Amniotic stem cell (primary cell): ENCODE results near the gene PRKCE.

Source experiments
- DNase-seq: peaks from one replicate; lab custom pipeline; 2025; lab: John Stamatoyannopoulos, UW

Gene PRKCE

DNA sequence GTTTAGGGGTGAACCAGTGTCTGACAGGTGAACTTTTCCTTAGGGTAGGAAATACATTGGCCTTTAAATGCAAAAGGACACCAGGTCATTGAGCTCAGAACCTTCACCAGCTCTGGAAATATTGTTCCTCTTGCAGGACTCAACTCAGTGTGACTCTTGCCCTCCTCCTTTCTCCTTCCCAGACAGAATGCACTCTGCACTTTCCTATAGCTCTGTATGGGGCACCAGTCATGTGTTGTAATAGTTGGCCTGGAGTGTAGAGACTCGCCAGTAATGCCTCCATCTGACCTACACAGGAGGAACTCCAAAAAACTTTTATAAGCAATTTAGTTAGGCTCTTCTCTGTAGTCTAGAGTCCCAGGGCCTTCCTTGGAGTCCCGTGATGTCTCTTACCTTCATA is 397.2 kb downstream of the PRKCE start:
- no peak for DNase-seq

DNA sequence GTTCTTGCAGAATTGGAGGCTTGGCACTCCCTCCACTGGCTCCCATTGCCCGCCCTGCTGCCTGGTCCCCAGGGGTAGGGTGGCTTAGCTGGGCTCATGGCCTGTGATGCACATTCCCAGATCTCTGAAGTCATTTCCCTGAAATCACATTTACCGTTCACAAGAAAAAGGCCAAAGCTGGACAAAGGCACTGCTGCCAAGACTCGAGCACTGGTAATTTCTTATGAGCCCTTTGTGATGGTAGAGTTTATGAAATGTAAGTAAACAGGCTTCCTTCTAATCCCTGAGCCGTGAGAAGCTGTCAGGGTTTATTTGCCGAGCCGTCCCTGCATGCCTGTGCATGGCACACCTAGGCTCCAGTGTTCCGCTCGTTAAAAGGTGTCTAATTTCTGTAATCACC is 398.6 kb downstream of the PRKCE start:
- no peak for DNase-seq

DNA sequence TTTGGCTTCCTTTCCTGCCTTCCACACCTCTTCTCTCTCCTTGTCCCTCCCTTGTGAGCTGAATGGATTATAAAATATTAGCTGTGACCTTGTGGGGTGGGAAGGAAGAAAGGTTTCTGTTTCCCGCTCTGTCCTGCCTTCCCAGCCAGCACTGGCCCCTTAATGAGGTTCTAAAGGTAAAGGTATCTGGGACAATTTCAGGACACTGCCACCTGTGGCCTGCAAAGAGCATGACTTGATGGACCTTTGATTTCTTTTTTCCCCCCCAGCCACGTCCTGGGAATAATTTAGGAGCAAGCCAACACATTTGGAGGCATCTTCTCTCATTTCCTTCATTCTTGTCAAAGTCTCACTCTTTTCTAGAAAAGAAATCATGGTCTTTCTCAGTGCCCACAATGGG is 399.0 kb downstream of the PRKCE start:
- no peak for DNase-seq

DNA sequence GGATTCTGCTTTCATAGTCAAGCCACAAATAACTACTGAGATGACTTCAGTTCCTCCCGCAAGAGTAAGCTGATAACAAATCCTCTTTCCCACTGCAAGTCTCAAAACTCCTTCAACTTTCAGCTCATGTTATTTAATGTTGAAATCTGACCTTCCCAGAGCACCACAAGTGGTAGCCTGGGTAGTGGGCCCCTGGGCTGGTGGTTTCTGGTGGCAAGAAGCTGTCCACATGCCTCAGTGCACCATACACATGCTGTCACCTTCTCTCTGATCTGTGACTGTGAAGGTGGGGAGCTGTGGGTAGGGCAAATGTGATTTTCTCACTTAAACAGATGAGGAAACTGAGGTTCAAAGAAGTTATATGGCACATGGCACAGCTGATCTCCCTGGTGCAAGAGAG is 399.6 kb downstream of the PRKCE start:
- no peak for DNase-seq

DNA sequence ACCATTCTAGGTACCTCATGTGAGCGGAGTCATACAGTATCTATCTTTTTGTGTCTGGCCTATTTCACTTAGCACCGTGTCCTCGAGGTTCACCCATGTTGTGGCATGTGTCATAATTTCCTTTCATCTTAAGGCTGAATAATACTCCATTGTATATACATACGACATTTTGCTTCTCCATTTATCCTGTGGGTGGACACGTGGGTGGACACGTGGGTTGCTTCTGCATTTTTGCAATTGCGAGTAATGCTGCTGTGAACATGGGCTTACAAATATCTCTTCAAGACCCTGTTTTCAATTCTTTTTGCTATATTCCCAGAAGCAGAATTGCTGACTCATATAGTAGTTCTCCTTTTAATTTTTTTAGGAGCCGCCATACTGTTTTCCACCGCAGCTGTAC is 402.1 kb downstream of the PRKCE start:
- DNase-seq: no peak

DNA sequence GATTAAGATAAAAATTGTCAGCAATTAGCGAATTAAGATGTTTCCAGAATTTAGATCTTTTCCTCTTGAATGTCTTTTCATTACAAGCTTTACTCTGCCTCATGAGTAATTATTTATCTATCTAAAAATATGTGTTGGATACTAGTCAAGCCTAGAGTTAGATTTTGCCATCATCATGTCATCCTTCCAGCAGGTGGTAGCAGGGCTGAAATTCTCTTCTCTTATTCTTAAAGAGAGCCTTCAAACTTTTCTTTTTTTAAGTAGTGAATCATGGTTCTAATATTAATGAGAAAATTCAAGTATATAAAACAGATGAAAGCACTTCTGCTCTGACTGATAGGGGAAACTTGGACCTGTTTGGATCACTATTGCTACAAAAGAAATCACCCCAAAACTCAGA is 405.1 kb downstream of the PRKCE start:
- no peak for DNase-seq

DNA sequence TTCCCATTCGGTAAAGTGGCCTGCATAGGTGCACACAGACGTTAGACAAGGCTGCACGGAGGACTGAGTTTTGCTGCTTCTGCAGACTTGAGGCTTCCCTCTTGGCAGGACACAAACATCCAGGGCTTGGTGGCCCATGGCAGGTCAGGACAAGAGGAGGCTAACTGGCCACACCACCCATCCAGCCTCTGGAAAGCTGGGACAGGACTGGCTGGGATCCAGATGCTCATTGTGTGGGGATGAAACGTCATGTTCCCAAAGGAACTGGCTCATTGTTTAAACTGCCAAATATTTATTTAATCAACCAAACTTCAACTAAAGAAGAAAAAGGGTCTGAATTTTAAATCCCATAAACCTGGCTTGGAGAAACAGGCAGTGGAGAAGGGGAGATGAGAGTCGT is 406.7 kb downstream of the PRKCE start:
- no peak for DNase-seq

DNA sequence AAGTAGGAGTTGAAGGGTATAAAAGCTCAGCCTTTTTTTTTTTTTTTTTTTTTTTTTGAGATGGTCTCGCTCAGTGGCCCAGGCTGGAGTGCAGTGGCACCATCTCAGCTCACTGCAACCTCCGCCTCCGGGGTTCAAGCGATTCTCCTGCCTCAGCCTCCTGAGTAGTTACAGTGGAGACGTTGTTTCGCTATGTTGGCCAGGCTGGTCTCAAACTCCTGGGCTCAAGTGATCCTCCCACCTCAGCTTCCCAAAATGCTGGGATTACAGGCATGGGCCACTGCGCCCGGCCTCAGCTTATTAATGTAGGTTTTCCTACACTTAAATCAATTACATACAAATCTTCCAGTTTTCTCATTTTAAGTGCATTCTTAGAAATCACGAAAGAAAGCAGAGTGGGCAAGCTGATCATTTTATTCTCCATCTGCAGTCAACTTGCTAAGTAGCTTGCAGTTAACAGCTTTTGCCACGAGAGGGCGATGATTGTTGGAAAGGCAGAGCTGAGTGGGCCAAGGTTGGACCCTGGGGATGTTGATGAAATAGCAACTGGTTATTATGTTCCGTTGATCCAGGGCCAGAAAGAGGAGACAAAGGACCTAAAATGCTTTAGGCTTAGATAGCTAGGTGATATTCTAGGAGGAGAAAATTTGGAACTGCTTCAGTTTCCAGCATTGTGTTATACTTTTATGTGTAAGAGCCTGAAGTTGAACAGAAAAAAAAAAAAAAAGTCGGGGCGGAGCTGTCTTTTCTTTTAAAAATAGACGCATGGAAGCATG is 411.4 kb downstream of the PRKCE start:
- DNase-seq: peak; percentile 82

DNA sequence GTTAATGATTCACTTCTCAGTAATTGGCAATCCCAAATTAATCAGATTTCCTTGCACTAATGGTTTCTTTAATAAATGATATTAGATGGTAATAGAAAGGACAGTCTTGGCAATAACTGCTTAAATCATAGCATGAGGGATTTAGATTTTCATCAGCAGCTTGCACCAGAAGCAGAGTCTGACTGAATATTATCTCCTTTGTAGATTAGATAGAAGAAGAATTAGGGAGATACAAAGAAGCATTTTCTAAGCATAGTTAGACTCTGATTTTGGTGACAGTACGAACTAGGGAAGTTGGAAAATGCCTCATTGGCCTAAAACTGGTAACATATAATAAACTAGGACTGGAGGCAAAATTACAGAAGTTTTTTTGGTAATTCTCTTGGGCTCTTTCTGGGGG is 412.9 kb downstream of the PRKCE start:
- no peak for DNase-seq

DNA sequence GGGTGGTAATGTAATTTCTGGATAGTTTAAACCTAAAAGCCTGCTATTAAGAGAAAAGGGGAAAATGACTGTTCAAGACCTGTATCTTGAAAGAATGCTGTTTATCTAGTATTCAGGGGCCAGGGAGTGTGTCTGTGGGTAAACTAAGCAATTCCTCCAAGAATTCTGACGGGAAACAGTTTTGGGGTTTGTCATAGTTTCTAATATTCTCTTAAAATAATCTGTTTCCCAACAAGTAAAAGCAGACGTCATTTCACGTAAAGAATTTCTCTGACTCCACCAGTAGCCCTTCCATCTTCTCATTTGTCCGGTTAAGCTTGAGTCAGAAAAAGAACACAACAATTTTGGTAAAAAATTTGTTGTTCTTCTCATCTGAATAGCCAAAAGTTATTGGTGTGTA is 413.7 kb downstream of the PRKCE start:
- no peak for DNase-seq

DNA sequence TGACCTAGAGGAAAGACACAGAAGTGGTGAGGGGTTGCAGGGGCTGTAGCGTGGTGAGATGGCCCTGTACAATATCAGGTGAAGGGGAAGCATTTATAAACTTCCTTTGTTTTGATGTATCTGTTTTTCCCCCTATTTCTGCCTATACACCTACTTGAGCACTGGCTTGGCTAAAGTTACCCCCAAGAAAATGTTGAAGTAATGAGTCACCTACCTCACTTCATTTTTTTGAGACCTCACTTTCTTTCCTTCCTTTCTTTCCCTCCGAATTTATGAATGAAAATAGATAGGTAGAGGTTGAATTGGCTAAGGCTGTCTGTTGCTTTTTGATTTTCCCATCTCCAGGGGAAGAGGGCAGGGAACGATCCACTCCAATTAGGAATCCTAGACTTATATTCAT is 414.6 kb downstream of the PRKCE start:
- no peak for DNase-seq

DNA sequence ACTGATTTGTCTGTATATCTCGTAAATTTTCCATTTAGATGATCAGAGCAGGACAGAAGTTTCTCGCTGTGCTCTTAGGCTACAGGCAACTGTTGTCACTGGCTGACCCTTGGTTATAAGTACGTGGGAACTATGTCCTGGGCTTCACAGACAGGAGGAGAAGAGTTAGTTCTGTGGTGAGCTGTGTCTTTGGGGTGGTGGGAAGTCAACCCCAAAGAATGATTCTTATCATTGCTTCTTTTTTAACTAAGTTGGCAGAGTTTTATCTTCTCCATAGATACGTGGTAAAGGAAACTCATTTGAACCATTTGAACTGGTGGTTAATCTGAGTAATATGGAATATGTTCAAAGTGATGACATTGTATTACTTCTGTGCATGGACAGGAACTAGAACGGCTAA is 415.1 kb downstream of the PRKCE start:
- no peak for DNase-seq

DNA sequence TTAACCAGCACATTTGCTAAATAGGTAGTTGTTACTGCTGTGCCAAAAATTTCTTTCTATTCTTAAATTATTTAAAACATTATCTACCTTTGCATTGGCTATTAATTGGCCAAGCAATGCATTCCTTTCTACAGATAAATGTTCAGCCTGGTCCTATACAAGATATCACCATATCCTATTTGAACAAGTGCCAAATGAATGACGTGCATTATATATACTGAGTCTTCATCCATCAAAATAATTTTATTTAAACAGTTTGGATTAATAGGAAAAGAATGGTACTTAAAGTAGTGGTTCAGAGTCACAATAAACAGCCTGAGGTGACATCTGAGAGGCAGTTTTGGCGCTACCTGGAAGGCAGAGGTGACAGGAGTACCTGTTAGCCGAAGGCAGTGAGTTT is 415.6 kb downstream of the PRKCE start:
- DNase-seq: no peak

DNA sequence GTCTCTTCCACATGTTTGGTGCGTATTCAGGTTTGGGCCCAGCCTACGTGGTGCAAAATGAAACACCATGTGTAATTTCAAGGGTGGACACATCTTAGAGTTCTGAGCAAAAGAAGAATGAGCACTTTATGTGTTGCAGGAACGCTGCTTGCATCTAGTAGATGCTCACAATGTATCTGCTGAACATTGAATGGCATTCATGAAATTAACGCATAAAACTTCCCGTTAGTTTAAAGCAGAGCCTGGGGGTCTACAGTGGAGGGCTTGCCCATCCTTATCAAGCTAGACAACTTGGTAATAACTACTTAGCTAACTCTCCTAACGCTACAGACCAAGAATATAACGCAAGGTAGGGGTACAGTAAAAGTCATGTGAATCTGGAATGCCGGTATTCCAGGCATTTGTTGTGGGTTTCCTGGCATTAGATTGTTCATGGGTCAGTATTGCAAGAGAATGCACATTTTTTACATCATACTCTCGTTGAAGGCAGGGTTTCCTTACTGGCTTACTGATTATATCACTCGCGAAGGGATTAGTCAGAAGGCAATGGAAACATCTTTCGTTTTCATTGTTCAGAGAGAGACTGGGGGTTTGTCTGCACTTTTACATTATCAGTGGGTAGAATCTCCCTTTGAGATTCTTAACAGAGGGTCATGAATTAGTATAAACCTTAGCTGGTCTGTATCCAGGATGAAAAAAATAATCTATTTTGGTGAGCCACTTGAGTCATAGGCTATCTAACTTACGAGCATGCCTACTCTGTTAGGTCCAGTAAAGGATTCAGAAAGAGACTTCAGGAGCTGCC is 416.2 kb downstream of the PRKCE start:
- peak; percentile 84 for DNase-seq

DNA sequence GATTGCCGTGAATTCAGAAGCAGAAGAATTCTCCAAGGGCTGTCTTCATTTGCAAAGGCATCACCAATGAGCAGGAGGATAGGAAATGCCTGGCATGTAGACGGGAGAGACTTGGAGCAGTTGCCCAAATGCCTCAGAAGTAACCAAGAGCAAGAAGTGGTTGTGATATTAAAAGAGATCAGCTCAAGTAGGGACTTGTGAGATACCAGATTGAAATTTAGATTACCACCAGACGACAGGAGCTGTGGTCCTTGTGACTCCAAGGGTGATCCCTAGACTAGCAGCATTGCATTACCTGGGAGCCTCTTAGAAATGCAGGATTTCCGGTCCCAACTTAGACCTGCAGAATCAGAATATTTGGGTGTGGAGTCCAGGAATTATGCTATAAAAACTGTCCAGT is 417.2 kb downstream of the PRKCE start:
- DNase-seq: no peak

DNA sequence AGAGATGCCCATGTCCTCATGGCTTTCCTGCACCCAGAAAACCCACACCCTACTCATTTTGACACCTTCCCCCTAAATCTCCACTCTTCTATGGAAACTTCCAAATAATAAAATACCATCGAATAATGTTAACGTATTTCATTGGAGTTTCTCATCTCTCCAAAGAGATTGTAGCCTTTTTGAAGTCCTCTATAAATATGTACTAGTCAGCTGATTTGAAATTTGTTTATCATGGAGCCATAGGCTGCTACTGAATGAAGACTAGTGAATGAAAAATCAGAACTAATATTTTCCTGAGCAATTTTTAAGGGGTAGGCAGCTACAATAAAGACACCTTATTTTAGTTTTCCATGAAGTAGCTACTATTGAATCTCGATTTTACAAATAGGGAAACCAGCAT is 419.6 kb downstream of the PRKCE start:
- DNase-seq: no peak

DNA sequence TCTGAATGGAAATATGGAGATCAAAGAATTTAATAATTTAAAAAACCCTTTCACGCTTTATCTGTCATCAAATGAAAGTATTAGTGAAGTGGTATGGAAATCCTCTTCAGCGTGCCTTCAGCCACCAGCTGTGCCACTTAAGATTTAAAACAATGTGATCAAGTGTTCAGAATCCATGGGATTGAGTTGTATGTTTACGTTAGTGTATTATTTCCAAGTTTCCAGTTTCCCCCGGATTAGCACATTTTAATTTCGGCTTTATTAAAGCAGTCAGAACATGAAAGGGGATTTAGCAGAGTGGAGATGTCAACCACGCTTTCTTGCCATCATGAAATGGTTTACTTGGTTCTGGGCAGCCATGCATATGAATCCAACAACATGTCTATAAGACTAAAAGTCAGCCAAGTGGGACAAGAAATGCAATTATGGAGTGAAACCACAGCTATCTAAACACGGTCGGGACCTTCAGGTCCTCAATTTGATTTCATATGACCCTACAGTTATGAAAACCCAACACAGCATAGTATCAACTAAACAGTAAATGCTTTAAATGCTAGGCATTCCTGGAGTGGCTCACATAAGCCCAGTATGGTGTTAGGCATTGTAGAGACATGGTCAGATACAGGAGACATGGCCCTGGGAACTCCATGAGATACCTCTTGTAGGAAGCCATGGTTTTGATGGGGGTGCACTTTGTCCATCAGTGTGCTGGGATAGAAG is 420.8 kb downstream of the PRKCE start:
- DNase-seq: no peak

DNA sequence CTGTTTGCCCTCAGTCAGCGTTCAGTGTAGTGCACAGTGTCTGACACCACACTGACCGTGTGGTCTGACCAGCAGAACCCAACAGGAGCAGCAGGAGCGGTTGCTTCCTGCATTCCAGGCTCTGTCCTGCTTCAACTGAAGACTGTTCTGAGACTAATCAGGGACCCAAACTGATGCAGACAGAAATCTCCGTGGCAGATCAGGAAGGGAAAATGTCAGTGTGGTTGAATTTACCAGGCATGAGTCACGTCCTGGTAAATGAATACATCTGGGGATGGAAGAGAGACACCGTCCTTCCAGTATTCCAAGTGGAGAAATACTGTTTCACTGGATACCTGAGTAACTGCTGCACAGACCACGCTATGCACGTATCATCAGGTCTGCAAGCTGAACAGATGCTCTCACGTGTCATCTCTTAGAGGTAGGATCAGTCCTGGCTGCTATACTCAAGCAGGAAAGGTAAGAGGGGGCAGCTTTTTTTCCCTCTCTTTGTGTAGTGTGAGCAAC is 422.1 kb downstream of the PRKCE start:
- peak; percentile 88 for DNase-seq

DNA sequence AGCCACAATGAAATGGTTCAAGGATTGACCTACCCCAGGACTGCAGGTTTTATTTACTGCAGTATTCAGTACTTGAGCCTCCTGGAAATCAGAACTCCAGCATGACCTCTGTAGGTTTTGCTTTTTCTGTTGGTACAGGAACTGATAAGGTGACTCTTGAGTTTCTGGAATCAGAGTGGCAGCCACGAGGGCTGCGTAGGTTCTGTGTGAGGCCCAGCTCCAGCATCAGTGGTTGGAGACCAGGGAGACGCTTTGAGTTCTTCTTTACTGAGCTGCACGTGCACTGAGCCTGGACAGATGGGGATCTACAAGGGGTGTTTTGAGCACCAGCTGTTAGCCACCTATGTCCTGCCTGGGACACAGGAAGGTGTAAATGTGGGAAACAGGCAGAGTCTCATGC is 423.0 kb downstream of the PRKCE start:
- no peak for DNase-seq

DNA sequence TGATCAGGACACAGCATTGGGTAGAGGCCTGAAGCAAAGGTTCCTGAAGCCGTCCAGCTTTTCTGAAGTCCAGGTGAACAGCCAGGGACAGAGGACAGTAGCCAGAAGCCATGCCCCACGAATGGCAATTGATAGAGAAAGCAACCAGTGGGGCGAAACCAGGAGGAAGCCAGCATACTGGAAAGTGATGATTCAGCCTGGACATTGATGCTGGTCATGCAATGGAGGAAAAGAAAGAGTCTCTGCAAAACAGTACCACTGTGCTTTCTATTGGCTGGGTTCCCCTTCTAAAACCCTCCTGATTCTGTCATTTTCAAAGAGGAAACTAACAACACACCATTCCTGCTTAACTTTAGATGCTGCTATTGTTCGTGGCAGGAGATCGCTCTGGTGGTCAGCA is 424.4 kb downstream of the PRKCE start:
- no peak for DNase-seq

DNA sequence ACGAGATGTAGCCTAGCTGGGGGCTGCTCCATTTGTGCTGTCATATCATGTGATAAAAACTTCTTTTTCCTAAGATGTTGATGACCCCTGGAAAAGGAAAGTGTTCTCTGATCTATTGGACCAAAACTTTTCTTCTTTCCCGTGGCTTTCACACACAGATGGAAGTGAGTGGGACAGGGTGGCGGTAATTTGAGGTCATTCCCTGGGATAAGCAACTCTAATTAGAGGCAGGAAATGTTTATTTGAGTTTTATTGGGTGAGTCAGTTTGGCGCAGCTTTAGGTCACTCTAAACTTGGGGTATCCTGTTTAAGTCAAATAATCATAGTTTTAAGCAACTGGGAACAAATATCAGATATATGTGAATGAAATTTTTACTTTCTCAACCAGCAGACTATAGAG is 424.8 kb downstream of the PRKCE start:
- DNase-seq: no peak

DNA sequence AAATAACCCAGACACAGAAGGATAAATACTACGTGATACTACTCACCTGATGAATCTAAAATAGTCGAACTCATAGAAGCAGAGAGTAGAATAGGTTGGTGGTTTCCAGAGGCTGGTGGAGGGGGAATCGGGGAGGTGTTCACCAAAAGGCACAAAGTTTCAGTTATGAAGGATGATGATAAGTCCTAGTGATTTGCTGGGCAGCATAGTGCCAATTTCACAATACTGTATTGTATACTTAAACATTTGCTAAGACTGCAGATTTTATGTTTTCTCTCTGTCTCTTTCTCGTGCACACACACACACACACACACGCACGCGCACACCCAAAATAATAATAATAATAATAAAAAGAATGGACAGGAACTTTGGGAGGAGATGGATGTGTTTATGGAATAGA is 425.4 kb downstream of the PRKCE start:
- no peak for DNase-seq
